ENCODE measurements around the gene NCSTN.

Gene NCSTN

GRCh38 chr1:160353223-160353622, 10.0 kb downstream of the NCSTN start:
- DNase-seq = no peak

- no peak for DNase-seq
These were observed 11.3 kb downstream of the NCSTN start for GRCh38 chr1:160354388-160354985.

- DNase-seq = no peak
These were observed 14.3 kb downstream of the NCSTN start for GRCh38 chr1:160357286-160358002.

- no peak for DNase-seq
These were observed 14.9 kb downstream of the NCSTN start for GRCh38 chr1:160358073-160358472.

GRCh38 chr1:160359559-160360226, 16.5 kb downstream of the NCSTN start:
- DNase-seq = no peak

- no peak for DNase-seq
These were observed 17.1 kb downstream of the NCSTN start for GRCh38 chr1:160360227-160360695.

GRCh38 chr1:160361199-160361598, 18.0 kb downstream of the NCSTN start:
- DNase-seq = no peak

GRCh38 chr1:160361814-160362167, 18.6 kb downstream of the NCSTN start:
- DNase-seq = no peak

- no peak for DNase-seq
These were observed 19.2 kb downstream of the NCSTN start for GRCh38 chr1:160362168-160362957.

GRCh38 chr1:160363010-160363409, 19.8 kb downstream of the NCSTN start:
- no peak for DNase-seq

- DNase-seq = no peak
These were observed 21.0 kb downstream of the NCSTN start for GRCh38 chr1:160363951-160364735.

GRCh38 chr1:160365325-160365724, 22.1 kb downstream of the NCSTN start:
- no peak for DNase-seq

GRCh38 chr1:160366731-160367515, 23.7 kb downstream of the NCSTN start, which contains the start of gene NHLH1:
Gene NHLH1, plus strand, starts transcription at chr1:160367071. Its CDS starts 3,661 bp downstream, at chr1:160370732.
- DNase-seq = no peak

GRCh38 chr1:160367516-160367900, 24.3 kb downstream of the NCSTN start:
- no peak for DNase-seq

- DNase-seq = no peak
These were observed 25.0 kb downstream of the NCSTN start for GRCh38 chr1:160367934-160368923.

GRCh38 chr1:160369087-160369486, 25.9 kb downstream of the NCSTN start:
- DNase-seq = no peak

- DNase-seq = no peak
These were observed 27.6 kb downstream of the NCSTN start for GRCh38 chr1:160370561-160371345.

- DNase-seq = no peak
These were observed 28.1 kb downstream of the NCSTN start for GRCh38 chr1:160371346-160371631.

GRCh38 chr1:160371756-160372155, 28.6 kb downstream of the NCSTN start:
- peak; percentile 81 for DNase-seq

GRCh38 chr1:160373696-160374095, 30.5 kb downstream of the NCSTN start:
- peak; percentile 40 for DNase-seq

Measured in suppressor macrophage treated with lipopolysaccharide for 4 hours (primary cell).